HEK293T (cell line): ENCODE results near the gene KRTAP10-9.
"Not testable (repeated sequence)": the region's sequence is repeated elsewhere in the genome, so short reads cannot be mapped to it uniquely, and the experiment has no call there.

Experiments
- CTCF ChIA-PET: fragments of 350-600 bp; formaldehyde crosslinking; extraction: SDS; loops from one replicate; lab custom pipeline; 2021; ENCODE audit warnings: antibody characterized with exemption, inconsistent platforms; lab: Yijun Ruan, JAX
- POLR2A ChIA-PET: fragments of 350-600 bp; formaldehyde crosslinking; extraction: SDS; loops from one replicate; lab custom pipeline; 2020; ENCODE audit warnings: antibody characterized with exemption, inconsistent platforms; lab: Yijun Ruan, JAX
- DNase-seq: peaks from one replicate; pipeline ENCODE4 v3.0.0; 2012; ENCODE audit warnings: mixed read lengths; ENCODE audit errors: extremely low spot score
- ARNT ChIP-seq: fragments of 450-650 bp; IDR thresholded peaks from 2 replicates; pipeline ENCODE4 v1.6.1; 2017; ENCODE audit warnings: mild to moderate bottlenecking
- BHLHE40 ChIP-seq: fragments of 450-650 bp; IDR thresholded peaks from 2 replicates; pipeline ENCODE4 v1.6.1; 2016; ENCODE audit warnings: mild to moderate bottlenecking, moderate library complexity, borderline replicate concordance
- CTBP1 ChIP-seq: fragments of 450-650 bp; IDR thresholded peaks from 2 replicates; pipeline ENCODE4 v1.6.1; 2016; ENCODE audit warnings: borderline replicate concordance
- ELF4 ChIP-seq: fragments of 450-650 bp; IDR thresholded peaks from 2 replicates; pipeline ENCODE4 v1.6.1; 2017; ENCODE audit warnings: antibody characterized with exemption
- FOXA1 ChIP-seq: fragments of 450-650 bp; IDR thresholded peaks from 2 replicates; pipeline ENCODE4 v1.6.1; 2016; ENCODE audit warnings: mild to moderate bottlenecking
- FOXK2 ChIP-seq: fragments of 450-650 bp; IDR thresholded peaks from 2 replicates; pipeline ENCODE4 v1.6.1; 2016; ENCODE audit warnings: mild to moderate bottlenecking
- FOXM1 ChIP-seq: fragments of 450-650 bp; IDR thresholded peaks from 2 replicates; pipeline ENCODE4 v1.6.1; 2017; ENCODE audit warnings: mild to moderate bottlenecking, borderline replicate concordance
- HDGF ChIP-seq: fragments of 450-650 bp; IDR thresholded peaks from 2 replicates; pipeline ENCODE4 v1.6.1; 2017; ENCODE audit warnings: antibody characterized with exemption, borderline replicate concordance
- L3MBTL2 ChIP-seq: fragments of 450-650 bp; conservative IDR thresholded peaks from 2 replicates; pipeline ENCODE4 v1.6.1; 2016; ENCODE audit warnings: mild to moderate bottlenecking
- LEF1 ChIP-seq: fragments of 450-650 bp; IDR thresholded peaks from 2 replicates; pipeline ENCODE4 v1.6.1; 2017; ENCODE audit warnings: mild to moderate bottlenecking, borderline replicate concordance
- NFRKB ChIP-seq: fragments of 450-650 bp; IDR thresholded peaks from 2 replicates; pipeline ENCODE4 v1.6.1; 2016; ENCODE audit warnings: mild to moderate bottlenecking, moderate library complexity
- SP1 ChIP-seq: fragments of 450-650 bp; IDR thresholded peaks from 2 replicates; pipeline ENCODE4 v1.6.1; 2017
- SUZ12 ChIP-seq: fragments of 450-650 bp; IDR thresholded peaks from 2 replicates; pipeline ENCODE4 v1.6.1; 2016; ENCODE audit warnings: mild to moderate bottlenecking
- TARDBP ChIP-seq: fragments of 450-650 bp; IDR thresholded peaks from 2 replicates; pipeline ENCODE4 v1.6.1; 2016
- ZNF384 ChIP-seq: fragments of 450-650 bp; IDR thresholded peaks from 2 replicates; pipeline ENCODE4 v1.6.1; 2016
- TF ChIP-seq, protein P1 (sequence below): fragments of 450-650 bp; IDR thresholded peaks from 2 replicates; pipeline ENCODE4 v1.6.1; 2016

Gene KRTAP10-9

DNA sequence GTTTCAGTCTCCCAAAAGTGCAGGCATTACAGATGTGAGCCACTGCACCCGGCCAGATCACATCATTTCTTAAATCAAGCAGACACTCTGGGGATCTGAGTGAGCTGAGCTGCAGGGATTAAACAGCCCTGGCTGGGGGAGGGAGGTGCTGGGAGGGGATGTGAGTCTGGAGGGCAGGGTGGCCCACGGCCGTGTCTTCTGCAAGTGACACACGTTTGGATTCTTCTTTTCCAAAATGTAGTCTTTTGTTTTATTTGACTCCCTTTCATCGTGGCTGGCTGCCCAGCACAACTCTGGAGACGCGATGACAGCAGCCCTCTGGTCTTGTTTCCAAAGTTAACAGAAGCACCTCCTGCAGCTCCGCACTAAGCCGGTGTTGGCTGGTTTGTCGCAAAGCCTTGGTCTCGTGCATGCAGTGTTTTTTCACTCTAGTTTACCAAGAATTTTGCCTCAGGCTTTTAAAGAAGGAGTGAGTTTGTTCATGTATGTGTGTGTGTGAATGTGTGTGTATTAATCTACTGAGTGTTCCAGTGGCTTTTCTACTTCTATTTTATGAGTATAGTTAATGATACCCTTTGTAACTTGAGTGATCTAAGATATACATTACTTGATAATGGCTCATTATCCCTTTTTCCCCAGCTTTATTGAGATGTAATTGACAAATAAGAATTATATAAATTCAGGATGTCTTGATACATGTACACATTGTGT is 43.6 kb upstream of the KRTAP10-9 start:
- no peak for TF ChIP-seq ARNT
- TF ChIP-seq, protein P1, sequence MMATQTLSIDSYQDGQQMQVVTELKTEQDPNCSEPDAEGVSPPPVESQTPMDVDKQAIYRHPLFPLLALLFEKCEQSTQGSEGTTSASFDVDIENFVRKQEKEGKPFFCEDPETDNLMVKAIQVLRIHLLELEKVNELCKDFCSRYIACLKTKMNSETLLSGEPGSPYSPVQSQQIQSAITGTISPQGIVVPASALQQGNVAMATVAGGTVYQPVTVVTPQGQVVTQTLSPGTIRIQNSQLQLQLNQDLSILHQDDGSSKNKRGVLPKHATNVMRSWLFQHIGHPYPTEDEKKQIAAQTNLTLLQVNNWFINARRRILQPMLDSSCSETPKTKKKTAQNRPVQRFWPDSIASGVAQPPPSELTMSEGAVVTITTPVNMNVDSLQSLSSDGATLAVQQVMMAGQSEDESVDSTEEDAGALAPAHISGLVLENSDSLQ, result 0 out of 2 replicates have a peak, but pooled peaks have one; percentile 10
- no peak for DNase-seq
- ChIA-PET CTCF (no interaction called here), POLR2A (no interaction called here)

DNA sequence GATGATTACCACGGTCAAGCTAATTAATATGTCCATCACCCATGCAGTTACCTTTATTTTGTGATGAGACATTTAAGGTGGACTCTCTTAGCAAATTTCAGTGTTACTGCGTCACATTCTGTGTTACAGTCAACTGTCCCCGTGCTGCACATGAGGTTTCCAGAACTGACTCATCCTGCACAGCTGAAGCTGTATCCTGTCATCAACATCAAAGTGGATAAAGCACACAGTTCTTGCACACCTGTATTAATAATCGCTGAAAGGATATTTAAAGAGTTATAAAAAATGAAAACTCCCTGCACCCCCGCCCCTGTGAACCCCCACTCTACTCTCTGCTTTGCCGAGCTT is 43.1 kb upstream of the KRTAP10-9 start:
- no peak for DNase-seq
- ChIA-PET CTCF (no interaction called here), POLR2A (no interaction called here)
- TF ChIP-seq L3MBTL2 (no peak), ARNT (no peak), ELF4 (no peak), SUZ12 (no peak), NFRKB (no peak), BHLHE40 (no peak)

DNA sequence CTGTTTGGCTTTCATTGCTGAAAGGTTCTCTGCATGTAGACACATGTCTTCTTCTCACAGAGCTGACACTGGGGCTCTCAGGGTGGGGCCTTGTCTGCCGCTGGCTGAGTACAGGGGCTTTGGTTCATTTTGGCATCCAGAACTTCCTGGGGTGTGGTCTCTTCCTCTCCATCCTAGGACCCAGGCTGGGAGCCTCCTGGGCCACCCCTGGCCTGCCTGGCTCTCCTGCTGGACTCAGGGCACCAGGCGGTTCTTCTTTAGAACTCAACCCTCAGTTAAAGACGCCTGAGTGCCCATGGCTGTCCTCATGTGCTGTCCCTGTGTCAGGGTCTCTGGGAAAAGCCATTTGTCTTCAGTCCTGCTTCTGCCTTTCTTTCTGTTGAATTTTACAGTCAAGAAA is 41.0 kb upstream of the KRTAP10-9 start:
- CTCF ChIA-PET, result no interaction called here
- no peak for DNase-seq
- POLR2A ChIA-PET, result no interaction called here
- TF ChIP-seq FOXM1 (no peak), NFRKB (no peak), ZNF384 (no peak)

DNA sequence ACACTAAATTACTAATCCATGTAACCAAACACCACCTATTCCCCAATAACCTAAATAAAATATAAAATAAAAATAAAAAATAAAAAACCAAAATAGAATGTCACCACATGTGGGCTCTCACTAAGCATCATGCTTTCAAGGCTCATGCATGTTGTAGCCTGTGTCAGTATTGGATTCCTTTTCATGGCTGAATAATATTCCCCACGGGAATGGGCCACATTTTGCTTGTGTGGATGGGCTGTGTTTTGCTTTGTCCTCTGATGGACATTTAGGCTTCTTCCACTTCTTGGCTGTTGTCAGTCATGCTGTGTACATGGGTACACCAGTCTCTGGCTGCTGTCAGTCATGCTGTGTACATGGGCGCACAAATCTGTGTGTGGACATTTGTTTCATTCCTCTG is 37.8 kb upstream of the KRTAP10-9 start:
- ChIA-PET CTCF (no interaction called here), POLR2A (no interaction called here)
- no peak for DNase-seq
- TF ChIP-seq ARNT (no peak), FOXM1 (no peak), HDGF (no peak), ZNF384 (no peak), BHLHE40 (no peak), L3MBTL2 (no peak), TARDBP (no peak), LEF1 (no peak), FOXA1 (no peak), FOXK2 (no peak), SUZ12 (no peak), NFRKB (no peak), CTBP1 (no peak), ELF4 (no peak), SP1 (no peak)
- TF ChIP-seq, protein P1, result no peak

DNA sequence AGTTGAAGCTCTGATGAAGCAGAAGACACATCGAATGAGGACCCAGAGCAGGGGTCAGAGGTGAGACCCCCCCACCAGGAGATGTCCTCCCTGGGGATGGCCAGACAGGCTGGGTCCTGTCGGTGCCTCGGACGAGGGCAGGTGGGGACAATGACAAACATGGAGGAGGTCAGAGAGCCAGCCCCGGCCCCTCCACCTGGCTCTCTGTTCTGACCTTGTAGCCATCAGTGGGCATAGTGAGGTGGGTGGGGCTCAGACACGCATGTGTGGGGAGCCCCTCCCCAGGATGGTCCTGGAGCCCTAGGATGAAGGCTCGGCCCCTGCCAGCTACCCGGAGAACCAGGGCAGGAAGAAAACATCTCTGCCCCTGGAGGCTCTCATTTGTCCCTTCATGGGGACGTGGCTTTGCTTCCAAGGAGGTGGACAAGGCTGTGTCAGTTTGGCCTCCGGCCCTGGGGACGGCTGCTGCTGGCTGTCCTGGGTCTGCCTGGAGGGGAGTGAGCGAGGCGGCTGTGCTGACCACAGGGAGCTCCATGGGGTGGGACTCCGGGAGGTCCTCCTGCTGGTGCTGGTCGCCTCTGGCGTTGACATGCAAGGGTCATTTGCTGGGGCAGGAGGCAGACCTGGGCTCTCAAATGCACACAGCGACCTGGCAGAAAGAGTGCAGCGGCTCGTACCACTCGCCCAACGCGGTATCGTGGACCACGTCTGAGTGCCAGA is 37.1 kb upstream of the KRTAP10-9 start:
- DNase-seq, result no peak
- ChIA-PET CTCF (no interaction called here), POLR2A (no interaction called here)
- TF ChIP-seq HDGF (no peak), FOXK2 (no peak), CTBP1 (no peak), BHLHE40 (no peak), FOXA1 (no peak), ARNT (no peak), TARDBP (no peak), SUZ12 (no peak), ZNF384 (no peak), LEF1 (no peak), L3MBTL2 (no peak), ELF4 (no peak), NFRKB (no peak), FOXM1 (no peak)
- TF ChIP-seq, protein P1, result no peak

DNA sequence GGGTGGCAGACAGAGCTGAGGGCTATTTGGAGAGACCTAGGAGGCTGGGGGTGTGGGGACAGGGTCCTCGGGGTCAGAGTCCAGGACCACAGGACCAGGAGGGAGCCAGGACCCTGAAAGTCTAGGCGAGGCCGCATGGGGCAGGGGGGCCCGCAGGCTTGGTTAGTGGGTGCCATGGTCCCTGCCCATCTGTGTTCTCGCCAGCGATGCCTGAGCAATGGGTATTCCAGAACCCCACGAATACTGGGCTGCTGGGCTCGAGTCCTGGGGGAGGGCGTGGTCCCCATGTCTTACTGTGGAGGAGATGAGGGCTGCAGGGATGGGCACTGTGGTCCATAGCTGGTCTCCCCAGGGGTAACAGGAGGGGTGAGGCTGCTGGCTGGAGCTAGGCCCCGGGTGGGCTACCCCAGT is 36.6 kb upstream of the KRTAP10-9 start:
- CTCF ChIA-PET, result no interaction called here
- TF ChIP-seq FOXM1 (no peak), ELF4 (no peak), HDGF (no peak), L3MBTL2 (no peak), CTBP1 (no peak), LEF1 (no peak), BHLHE40 (no peak), FOXA1 (no peak), TARDBP (no peak), ZNF384 (no peak), ARNT (no peak), NFRKB (no peak), SP1 (no peak), FOXK2 (no peak), SUZ12 (no peak)
- TF ChIP-seq, protein P1, result no peak
- DNase-seq, result no peak
- POLR2A ChIA-PET, result no interaction called here

DNA sequence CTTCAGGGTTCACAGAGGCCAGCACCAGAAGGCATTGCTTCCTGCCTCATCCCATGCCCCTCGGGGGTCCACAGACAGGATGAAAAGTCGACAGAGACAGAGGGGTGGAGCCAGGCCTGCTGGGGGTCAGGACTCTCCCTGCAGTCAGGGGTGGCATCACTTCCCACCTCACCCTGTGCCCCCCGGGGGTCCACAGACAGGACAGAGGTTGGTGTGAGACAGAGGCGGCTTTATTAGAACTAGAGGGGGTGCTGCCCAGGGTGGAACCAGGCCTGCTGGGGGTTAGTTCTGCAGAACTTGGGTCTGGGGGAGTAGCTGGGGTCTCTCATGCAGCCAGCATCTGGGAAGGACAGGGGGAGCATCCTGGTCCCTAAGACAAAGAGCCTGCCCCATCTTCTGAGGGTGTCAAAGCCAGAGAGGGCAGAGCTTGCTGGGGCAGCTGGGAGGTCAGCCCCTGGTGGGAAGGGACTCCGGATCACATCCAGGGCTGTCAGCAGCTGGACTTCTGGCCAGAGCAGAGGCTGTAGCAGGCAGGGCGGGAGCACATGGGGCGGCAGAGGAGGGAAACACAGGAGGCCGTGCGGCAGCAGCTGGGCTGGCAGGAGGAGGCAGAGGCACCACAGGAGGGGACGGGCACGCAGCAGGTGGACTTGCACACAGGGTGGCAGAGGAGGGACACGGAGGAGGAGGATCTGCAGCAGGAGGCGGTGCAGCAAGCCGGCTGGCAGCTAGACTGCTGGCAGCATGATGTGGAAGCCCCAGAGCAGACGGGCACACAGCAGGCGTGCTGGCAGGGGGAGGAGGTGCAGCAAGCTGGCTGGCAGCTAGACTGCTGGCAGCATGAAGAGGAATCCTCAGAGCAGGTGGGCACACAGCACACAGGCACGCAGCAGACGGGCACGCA is 35.7 kb upstream of the KRTAP10-9 start:
- POLR2A ChIA-PET, CTCF ChIA-PET, DNase-seq: not testable (repeated sequence)

DNA sequence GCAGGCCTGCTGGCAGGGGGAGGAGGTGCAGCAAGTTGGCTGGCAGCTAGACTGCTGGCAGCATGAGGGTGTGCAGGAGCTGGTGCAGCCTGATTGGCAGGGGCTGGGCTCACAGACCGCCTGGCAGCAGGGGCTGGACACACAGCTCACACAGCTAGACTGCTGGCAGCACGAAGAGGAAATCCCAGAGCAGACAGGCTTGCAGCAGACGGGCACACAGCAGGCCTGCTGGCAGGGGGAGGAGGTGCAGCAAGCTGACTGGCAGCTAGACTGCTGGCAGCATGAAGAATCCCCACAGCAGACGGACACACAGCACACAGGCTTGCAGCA is 35.1 kb upstream of the KRTAP10-9 start:
- POLR2A ChIA-PET, DNase-seq, CTCF ChIA-PET: not testable (repeated sequence)
